Measurements from ENCODE around the gene RTL10.
A peak's percentile ranks its signal among the peaks of the same experiment; 100 is the strongest.

Gene RTL10

DNA sequence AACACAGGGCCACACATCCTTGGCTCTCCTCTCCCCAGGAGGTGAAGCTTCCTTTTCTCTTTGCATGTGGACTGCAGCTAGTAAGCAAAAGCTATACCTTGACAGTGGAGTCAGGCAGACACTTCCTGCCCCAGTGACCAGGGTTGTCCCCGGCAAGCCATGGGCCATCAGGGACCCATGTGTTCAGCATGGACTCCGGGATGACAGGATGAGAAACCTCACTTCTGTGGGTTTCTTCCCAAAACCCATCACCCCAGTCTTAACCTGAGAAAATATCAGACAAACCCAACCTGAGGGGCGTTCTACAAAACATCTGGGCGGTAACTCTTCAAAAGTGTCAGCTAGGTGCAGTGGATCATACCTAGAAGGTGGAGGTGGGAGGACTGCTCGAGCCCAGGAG, 40.2 kb downstream of the RTL10 start:
- no peak overlapping the region for H3K4me3 ChIP-seq (ENCODE audit: low read depth, low read length)
- no peak for DNase-seq (ENCODE audit: low read depth)
- TF ChIP-seq, protein P1, sequence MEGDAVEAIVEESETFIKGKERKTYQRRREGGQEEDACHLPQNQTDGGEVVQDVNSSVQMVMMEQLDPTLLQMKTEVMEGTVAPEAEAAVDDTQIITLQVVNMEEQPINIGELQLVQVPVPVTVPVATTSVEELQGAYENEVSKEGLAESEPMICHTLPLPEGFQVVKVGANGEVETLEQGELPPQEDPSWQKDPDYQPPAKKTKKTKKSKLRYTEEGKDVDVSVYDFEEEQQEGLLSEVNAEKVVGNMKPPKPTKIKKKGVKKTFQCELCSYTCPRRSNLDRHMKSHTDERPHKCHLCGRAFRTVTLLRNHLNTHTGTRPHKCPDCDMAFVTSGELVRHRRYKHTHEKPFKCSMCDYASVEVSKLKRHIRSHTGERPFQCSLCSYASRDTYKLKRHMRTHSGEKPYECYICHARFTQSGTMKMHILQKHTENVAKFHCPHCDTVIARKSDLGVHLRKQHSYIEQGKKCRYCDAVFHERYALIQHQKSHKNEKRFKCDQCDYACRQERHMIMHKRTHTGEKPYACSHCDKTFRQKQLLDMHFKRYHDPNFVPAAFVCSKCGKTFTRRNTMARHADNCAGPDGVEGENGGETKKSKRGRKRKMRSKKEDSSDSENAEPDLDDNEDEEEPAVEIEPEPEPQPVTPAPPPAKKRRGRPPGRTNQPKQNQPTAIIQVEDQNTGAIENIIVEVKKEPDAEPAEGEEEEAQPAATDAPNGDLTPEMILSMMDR (IDR thresholded peaks at IDR 0.05; ENCODE audit: low read depth, low read length, missing control alignments): no peak
- in situ Hi-C loops (cut with HindIII; ENCODE audit: low sequenced_read_pairs): no loop called here

DNA sequence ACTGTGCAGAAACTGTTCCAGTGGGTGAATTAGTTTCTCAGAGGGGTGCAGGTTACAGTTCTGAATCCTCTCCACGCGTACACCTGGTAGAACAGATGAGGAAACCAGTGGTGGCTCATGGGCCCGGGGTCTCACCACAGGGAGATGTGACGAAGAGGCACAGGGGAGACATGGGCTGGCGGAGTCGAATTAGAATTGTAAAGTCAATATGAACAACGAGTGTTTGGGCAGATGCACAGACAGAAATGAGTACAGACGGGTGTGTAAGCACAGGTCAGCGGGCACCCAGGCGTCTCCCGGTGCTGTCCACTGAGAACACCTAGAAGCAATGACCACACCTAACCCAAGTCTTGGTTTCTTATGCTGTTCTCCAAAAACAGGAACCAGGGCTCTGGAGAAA, 41.8 kb downstream of the RTL10 start:
- no peak for DNase-seq (ENCODE audit: low read depth)
- TF ChIP-seq, protein P1 (IDR thresholded peaks at IDR 0.05; ENCODE audit: low read depth, low read length, missing control alignments): no peak
- H3K4me3 ChIP-seq (ENCODE audit: low read depth, low read length): no peak overlapping the region
- in situ Hi-C loops (cut with HindIII; ENCODE audit: low sequenced_read_pairs): no loop called here

DNA sequence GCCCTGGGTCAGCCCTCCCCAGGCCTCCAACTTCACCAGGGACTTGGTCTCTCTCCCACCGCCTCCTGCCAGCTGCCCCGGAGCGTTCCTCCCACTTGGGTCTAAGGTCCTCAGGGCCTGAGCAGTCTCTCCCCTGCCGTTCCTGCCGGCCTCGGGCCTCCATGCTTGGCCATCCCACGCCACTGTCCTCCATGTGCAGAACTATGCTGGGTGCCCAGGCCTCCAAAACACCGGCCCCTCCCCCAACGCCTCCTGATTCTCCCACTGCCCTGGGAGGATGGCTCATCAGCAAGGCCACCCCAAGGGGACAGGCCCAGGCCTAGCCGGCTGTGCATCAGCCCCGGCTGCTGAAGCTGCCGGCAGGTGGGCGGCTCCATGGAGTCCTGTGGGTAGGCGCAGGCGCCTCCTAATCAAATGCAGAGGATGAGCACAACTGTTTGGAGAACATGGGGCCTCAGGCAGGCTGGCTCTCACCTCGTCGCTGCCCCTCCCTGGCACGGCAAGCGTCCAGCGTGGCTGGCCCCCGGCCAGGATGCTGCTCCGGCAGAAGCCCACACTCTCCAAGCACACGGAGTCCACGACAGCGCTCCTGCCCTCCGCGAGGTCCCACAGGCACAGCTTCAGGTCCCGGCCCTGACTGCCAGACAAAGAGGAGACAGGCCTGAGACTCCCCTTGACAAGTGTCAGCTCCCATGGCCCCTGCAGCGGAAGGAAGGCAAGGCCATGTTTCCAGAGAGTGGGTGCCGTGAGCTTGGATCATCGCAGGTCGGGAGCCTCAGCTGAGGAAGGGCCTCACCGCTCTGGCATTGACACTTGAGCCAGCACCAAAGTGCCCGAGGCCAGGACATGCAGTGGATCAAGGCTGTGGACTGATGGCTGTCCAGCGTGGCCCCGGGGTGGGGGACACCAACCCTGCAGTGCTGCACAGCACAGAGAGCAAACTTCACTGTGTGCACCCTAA, 42.6 kb downstream of the RTL10 start:
- no peak overlapping the region for H3K4me3 ChIP-seq (ENCODE audit: low read depth, low read length)
- in situ Hi-C loops (cut with HindIII; ENCODE audit: low sequenced_read_pairs): no loop called here
- DNase-seq (ENCODE audit: low read depth): no peak
- TF ChIP-seq, protein P1 (IDR thresholded peaks at IDR 0.05; ENCODE audit: low read depth, low read length, missing control alignments): no peak

DNA sequence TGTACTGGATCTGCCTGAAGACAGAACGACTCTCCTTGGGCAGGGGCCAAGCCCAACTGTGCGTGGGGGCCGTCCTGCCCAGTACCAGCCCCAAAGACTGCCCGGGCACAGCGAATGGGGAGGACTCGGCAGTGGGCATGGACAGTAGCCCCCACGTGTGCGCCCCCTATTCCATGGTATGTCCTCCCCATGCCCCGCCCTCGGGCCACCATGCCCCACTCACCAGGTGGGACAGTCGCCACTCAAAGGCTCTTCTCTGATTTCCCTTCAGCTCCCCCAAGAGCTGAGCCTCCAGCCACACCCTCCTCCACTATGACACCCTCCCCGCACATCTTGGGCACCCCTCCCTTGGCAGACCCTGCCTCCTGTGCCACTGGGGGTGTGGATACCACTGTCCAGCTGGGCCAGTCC, 43.5 kb downstream of the RTL10 start:
- H3K4me3 ChIP-seq (ENCODE audit: low read depth, low read length): no peak overlapping the region
- DNase-seq (ENCODE audit: low read depth): no peak
- TF ChIP-seq, protein P1 (IDR thresholded peaks at IDR 0.05; ENCODE audit: low read depth, low read length, missing control alignments): no peak
- in situ Hi-C loops (cut with HindIII; ENCODE audit: low sequenced_read_pairs): no loop called here

DNA sequence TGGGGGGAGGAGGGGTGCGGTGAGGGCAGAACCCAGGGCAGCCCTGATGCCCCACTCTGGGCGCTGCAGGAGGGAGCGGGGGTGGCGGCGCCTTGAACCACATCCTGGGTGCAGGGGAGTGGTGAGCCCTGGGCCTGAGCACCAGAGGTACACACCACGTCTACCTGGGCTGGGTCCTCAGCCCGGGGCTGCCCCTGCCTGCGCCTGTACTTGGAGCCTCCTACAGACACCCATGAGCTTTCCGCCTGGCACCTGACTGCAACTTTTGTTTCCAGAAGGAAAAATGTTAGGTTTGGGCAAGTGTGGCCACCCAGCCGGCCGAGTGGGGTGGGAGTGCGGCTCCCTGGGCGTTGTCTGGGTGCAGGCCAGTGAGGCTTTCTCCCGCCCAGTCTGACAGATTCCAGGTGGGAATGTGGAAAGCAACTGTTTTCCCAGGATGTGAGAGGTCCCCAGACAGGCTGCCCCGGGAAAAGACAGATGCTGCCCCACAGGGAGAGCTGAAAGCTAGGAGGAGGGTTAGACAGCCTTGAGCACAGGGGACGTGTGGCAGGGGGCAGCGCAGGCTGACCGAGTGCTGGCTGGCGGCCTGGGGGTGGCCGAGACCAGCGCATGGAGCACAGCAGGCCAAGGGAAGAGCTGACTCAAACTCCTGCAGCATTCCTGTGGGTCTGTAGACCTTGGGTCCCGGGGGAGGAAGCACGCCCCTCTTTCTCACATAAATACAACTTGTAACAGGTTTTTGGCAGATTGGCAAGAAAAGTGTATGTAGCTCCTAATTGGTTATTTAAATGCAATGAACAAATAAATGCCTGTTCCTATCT, 44.1 kb downstream of the RTL10 start:
- no peak overlapping the region for H3K4me3 ChIP-seq (ENCODE audit: low read depth, low read length)
- in situ Hi-C loops (cut with HindIII; ENCODE audit: low sequenced_read_pairs): no loop called here
- DNase-seq (ENCODE audit: low read depth): peak; percentile 90
- TF ChIP-seq, protein P1 (IDR thresholded peaks at IDR 0.05; ENCODE audit: low read depth, low read length, missing control alignments): no peak

DNA sequence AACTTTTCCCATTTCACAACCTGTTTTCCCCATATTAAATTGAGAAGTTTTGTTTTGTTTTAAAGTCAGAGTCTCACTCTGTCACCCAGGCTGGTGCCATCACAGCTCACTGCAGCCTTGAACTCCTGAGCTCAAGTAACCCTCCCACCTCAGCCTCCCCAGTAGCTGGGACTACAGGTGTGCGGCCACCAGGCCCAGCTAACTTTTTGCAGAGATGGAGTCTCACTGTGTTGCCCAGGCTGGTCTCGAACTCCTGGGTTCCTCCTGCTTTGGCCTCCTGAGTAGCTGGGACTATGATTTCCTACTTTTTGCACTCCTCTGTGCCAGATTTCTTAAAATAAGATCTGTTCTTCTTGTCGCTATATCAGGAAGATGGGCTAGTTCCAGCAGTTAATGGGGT, 44.9 kb downstream of the RTL10 start:
- TF ChIP-seq, protein P1 (IDR thresholded peaks at IDR 0.05; ENCODE audit: low read depth, low read length, missing control alignments): no peak
- no peak overlapping the region for H3K4me3 ChIP-seq (ENCODE audit: low read depth, low read length)
- DNase-seq (ENCODE audit: low read depth): no peak
- in situ Hi-C loops (cut with HindIII; ENCODE audit: low sequenced_read_pairs): no loop called here

Data from astrocyte of the cerebellum (primary cell).